Measurements from ENCODE around the gene CEP350.
"Not testable (repeated sequence)": the region's sequence is repeated elsewhere in the genome, so short reads cannot be mapped to it uniquely, and the experiment has no call there.

Gene CEP350

DNA sequence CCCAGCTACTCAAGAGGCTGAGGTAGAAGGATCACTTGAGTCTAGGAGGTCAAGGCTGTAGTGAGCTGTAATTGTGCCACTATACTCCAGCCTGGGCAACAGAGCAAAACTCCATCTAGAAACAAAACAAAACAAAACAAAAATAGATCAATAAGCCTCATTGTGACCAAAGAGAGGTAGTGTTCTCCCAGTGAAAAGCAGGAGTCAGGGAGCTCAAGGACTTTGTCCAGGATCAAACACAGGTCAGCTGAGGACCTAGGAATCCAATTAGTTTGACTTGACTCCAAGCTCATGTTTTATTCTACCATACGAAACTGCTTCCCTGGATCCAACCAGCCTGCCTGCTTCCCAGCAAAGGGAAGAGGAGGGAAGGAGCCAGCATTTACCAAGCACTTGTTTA is 178.6 kb downstream of the CEP350 start:
- no peak for DNase-seq

DNA sequence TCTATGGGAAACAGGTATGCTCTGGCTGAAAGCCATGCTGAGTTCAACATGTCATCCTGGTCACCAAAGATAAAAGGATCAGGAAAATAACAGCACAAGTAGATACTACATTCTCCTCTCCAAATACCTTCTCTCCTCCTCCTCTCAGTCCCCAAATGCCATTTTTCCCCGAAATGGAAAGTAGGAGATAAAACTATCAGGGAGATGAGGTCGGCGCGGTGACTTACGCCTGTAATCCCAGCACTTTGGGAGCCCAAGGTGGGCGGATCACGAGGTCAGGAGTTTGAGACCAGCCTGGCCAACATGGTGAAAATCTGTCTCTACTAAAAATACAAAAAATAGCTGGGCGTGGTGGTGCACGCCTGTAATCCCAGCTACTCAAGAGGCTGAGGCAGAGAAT is 179.1 kb downstream of the CEP350 start:
- DNase-seq: not testable (repeated sequence)

DNA sequence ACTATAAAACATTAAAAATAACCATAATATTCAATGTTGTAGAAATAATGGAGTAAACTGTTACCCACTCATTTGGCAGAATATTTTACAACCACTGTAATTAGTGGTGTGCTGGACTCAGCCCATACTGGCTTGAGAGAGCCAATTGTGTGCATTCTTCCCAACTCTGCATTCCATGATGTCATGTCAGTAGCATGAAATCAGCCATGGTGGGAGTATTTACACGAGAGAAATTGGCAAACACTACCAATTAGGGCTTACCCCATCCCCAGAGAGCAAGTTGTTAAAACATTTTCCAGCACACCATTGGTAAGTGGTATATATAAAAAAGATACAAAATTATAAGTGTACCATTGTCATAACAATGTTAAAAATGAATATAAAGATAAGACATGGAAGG is 180.9 kb downstream of the CEP350 start:
- DNase-seq: no peak

DNA sequence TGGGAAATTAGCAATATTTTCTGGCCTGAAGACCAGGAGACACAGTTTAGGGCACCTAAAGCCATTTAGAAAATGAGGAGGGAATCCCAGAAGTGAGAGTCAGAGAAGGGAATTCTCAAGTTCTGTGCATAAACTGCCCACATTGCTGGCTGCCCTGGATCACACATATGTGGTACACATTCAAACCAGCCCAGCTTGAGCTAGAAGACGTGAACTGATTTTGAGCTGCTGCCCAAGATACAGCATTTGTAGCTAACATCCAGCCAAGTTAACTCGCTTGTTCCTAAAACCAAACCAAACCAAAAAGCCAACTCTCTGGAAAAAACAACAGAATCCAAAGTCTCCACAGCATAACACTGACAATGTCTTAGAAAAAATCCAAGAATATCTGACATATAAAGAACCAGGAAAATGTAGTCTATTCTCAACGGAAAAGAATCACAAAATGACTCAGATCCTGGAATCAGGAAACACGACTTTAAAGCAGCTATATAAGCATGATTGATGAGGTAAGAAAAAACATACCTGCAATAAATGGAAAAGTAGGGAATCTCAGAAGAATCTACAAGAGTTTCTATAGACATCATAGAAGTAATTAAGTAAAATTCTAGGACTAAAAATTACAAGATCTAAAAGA is 181.8 kb downstream of the CEP350 start:
- DNase-seq: no peak

DNA sequence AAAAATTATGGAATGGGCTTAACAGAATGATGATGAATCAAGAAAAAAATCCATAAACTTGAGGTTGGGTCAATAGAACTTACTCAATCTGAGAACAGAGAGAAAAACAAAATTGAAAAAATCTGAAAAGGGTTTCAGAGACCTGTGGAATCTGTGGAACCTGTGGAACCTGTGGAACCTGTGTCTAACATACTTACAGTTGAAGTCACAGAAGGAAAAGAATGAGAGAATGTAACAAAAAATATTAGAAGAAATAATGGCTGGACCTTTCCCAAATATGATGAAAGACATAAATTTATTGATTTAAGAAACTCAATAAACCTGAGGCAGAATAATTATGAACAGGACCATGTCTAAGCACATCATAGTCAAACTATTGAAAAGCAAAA is 182.4 kb downstream of the CEP350 start:
- DNase-seq: no peak

DNA sequence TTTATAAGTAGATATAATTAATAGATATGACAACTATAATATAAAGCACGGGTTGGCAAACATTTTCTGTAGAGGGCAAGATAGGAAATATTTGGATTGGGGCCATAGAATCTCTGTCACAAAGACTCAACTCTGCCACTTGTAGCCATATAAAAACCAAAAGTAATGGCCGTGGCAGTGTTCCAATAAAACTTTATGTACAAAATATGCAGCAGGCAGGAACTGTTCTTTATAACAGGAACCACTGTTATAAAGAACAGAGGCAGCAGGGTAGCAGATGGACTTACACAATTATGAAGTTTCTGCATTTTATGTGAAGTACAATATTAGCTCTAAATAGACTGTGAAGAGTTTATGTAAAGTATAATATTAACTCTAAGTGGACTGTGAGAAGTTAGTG is 183.2 kb downstream of the CEP350 start:
- DNase-seq: no peak

DNA sequence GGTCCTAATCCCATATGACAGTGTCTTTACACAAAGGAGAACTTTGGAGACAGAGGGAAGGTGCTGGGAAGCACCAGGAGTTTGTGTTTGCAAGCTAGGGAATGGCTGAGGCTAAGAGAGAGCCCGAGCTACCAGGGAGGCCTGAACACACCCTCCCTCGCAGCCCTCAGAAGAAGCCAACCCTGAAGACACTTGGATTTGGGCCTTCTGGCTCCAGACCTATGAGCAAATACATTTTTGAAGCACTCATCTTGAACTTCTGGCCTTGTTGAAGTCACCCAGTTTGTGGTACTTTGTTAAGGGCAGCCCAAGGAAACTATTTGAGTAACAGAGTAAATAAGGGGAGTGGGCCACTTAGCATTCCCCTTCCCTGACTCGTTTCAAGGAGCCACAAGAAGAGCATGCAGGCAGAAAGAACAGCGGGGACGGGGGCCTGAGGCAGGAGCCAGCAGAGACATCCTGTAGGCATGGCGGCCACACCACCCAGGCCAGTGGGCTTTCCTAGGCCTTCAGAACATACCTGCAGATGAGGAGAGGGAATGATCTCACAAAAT is 186.8 kb downstream of the CEP350 start:
- no peak for DNase-seq

DNA sequence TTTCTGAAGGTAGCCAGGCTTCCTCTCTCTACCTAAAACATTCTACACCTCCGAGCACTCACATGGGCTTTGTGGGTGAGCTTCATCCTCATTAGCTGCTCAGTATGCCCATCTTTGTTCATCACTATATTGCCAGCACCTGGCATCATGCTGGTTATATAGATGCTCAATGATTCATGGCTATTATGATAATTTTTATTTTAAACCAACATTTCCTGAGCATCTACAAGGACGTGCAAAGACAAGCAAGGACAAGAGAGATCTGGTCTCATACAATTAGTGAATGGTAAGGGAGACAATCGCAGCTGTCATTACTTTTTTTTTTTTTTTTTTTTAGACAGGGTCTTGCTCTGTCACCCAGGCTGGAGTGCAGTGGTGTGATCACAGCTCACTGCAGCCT is 188.7 kb downstream of the CEP350 start:
- DNase-seq: no peak

DNA sequence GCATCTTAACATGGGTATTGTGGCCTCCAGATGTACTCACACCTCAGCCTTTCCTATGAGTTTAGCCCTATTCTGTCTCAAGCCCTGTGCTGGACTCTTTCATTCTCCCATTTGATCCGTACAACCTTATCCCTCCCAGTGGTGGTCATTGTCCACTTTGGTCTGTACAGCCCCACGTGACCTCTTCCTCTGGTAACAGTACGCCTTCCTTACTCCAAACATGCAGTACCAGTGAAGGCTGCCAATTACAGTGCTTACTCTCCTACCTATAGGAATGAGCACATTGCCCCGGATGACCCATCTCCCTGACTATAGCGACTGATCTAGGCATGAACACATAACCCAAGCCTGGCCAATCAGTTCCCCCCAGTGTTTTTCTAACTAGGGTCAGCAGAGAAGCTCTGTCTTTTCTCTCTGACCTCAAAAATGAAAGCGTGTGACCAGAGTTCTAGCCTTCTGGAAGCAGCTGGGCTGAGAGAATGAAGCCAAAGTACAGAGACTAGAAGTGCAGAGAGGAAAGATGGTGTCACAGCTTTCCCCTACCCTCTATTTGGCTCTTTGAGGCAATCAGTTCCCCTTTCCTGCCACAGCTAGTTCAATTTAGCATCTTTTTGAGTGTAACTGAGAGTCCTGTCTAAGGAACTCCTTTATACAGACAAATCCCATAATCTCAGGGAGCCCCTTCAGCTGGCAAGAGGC is 190.2 kb downstream of the CEP350 start:
- DNase-seq: no peak

DNA sequence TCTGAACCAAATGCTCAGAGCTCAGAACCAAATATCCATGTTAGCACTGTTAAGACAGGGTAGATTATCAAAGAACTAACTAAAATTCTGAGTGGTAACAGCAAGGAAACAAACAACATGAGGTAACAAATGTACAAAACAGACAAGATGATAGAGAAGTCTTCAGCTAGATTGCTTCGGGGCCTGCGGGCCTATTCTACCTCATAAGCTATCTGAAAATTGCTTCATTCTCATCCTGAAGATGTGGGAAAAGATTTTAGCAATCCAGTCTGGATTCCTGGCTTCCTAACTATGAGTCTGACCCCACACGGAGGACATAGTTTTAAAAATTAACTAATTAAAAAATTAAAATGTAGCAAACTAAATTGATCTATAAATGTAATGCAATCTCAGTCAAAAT is 190.8 kb downstream of the CEP350 start:
- DNase-seq: no peak

DNA sequence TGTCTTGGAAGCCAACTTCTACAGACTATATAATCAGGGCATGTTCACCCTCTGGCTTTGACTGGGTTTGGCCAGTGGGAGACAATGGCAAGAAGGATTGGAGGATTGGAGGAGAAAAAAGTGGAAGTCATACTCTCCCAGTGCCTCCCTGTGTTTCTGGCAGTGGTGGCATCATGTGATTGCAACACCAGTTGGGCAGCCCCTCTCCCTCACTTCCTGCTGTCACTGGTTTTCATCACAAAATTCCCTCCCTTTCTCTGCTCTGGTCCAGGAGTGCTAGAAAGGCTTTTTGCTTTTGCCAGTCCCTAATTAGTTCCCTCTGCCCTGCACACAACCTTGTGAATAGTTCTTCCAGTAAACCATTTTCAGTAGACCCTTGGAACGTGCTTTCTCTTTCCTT is 196.4 kb downstream of the CEP350 start:
- DNase-seq: no peak

DNA sequence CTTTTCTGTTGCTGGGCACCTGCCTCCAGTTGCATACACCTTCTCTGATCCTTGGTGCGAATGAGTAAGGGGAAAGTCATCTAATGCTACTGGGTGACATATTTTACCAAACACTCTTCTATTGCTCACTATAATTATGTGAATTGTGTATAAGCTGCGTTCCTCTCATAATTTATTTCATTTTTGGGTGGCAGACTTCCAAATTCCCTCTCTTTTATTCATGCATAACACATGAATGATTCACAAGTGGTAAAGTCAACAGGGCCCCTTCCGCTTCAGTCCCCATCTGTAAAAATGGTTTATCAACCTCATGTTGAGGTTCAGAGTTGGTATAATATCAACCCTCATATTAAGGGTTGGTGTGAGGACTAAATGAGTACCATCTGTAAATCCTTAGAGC is 196.9 kb downstream of the CEP350 start:
- peak in 1 of 2 experiments; percentile 22 for DNase-seq

DNA sequence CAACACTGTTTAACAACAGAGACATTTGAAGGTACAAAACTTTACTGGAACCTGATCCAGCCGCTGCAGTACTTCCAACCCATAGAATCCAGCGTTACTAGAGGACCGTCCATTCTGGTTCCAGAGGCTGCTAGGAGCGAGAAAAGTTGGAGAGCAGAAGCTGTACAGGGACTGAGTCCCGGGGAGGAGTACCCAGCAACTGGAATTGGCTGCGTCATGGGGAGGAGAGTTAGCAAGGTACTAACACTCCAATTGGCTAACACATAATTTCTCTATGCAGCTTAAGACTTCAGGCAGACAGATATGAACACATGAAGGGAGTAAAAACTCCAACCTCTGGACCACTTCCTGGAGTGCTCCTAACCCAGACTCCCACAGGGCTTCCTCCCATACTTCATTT is 198.0 kb downstream of the CEP350 start:
- no peak for DNase-seq

DNA sequence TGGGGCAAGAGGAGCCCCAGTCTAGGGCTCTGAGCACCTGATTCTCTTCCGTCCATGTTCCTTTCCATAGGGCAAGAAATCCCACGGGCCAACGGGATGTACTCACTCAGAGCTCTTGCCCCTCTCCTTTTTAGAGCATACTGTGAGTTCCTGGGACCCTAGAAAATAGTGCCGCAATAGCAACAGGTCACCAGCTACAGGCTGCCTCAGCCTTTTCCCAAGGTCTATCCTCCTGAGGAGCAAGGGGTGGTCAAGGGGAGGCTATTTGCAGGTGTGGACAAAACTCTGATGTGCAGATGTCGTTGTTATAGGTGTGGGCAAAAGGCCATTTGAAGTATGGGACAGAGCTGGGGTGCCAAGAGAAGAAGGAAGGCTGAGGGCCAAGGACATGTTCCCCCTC is 198.4 kb downstream of the CEP350 start:
- DNase-seq: no peak

DNA sequence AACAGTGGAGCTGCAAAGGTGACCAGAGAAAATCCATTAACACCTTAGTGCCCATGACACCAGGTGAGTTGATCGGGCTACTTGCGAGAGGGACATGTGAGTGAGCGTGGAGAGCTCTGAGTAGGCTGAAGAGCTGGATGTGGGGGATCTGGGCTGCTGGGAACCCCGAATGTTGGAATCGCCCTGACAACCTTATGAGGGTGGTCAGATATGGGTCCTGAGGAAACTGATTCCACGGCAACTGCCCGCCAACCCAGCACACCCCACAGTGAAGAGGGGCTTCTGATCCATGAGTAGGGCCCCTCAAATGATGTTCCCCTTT is 199.4 kb downstream of the CEP350 start:
- no peak for DNase-seq

DNA sequence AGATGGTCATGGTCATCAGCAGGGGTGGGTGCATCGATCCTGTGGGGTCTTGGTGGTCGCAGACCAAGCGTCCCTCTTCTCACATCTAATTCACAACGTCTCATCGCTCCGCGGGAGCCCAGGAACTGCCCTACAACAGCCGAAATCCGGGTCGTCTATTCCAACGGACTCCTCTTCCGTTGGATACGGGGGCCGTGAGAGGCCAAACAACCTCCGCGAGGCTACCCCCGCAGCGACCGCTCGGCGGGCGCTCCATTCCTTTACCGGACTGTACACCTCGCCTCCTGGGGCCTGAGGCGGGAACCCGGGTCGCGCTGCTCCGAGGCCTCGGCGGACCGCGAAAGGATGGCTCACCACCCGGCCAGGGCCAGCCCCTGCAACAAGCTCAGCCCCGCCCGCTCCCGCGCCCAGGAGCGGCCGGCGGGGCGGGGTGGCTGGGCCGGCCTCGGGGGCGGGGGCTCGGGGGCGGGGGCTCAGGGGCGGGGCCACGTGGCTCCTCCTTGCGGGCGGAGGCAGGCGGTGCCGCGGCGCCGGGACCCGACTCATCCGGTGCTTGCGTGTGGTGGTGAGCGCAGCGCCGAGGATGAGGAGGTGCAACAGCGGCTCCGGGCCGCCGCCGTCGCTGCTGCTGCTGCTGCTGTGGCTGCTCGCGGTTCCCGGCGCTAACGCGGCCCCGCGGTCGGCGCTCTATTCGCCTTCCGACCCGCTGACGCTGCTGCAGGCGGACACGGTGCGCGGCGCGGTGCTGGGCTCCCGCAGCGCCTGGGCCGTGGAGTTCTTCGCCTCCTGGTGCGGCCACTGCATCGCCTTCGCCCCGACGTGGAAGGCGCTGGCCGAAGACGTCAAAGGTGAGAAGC is 199.9 kb downstream of the CEP350 start, which contains the start of gene QSOX1:
TSS of gene QSOX1 (plus strand) at position 545 of the 857 bp plus-strand sequence. CDS start at position 584, 39 bp downstream.
- DNase-seq: peak; percentile 75 to 85

DNA sequence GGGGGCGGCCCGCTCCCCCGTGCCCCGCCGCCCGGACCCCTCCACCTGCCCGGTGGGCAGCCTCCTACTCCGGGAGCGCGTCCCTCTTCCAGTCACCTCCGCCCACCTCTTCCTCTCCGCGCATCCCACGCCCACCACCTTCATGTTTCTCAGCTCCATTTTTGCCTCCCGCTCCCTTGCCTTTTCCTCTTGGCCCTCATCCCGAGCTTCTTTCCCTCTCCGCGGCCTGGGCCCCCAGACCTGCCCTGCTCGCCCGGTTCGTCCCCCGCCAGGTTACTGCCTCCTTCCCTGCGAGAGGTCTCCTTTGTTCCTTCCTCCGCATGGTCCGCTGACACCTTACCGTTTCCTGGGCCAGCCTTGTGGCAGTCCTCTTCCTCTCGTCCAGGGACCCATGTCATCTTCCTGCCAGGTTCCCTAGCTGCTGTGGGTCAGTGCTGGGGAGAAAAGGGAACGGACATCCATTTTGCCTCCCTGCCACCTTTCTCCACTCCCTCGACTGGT is 200.6 kb downstream of the CEP350 start:
- no peak for DNase-seq

DNA sequence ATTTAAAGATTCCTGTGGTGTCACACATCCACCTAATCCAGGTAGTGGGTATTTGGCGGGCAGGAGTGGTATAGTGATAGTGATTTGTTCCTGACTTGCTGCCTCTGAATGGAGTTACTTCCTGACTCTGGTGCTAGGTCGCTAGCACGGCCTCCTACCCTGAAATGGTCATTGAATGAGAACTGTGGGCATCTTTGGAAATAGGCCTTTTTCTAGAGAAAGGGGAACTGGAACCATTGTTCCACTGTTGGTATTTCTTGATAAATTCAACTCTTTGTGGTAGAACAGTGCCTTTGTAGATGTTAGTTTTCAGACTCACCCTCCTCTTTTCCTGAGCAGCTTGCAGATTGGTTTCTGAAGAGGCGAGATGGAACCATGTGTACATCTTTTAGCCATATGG is 201.6 kb downstream of the CEP350 start:
- no peak for DNase-seq

DNA sequence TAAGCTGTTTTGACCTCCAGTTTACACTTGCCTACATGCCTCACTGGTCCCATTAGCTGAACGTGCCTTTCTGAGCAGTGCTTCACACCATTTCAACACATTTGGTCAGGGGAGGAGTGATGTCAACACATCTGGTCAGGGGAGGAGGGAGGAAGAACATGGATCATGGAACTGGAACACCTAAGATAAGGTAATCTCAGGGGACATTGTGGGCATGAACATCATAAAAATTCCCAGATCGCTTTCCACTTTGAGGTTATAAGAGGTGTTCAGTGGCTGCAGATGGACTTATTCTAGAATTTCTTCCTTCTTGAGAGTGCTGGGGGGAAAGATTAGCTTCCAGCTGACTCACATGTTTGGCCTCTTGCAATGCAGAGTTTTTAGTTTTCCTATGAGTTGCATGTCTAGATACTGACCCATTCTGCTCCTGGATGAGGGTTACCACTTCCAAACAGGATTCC is 202.1 kb downstream of the CEP350 start:
- no peak for DNase-seq

DNA sequence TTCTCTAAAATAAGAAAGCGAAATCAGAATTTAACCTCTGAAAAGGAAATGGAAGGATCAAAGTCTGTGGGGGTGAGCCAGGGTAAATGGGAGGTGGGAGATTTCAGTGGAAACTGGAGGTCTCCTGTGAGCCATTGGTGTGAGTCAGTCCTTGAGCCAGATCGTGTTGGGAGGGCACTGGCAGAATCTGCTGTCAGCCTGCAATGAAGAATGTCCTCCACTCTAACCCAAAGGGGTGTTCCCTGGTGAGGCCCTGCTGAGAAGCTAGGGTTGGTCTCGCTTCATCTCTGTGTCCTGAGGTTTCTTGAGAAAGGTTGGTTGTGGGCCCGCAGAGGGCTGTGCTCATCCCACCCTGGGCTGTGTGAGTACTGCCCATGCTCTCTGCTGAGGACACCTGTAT is 202.5 kb downstream of the CEP350 start:
- DNase-seq: no peak

DNA sequence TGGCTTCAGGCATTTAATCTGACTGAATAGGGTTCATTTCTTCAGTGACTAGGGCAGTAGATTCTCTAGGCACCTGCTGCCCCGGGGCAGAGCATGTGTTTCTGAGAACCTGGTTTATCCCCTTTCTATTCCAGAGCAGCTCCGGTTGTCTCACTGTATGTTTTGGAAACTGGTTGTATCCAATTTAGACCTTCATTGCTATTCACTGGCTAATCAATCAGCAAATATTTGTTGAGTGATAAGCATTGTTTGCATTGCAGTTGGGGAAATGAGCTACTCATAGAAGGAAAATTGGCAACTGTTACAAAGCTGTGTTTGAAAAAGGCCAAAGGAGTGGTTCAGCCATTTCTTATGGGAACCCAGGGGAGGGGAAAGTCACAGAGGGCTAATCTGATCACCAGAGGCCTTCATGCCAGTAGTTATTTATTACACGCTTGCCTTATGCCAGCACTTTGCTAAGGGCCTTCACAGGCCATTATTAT is 203.0 kb downstream of the CEP350 start:
- peak; percentile 46 to 47 for DNase-seq

DNA sequence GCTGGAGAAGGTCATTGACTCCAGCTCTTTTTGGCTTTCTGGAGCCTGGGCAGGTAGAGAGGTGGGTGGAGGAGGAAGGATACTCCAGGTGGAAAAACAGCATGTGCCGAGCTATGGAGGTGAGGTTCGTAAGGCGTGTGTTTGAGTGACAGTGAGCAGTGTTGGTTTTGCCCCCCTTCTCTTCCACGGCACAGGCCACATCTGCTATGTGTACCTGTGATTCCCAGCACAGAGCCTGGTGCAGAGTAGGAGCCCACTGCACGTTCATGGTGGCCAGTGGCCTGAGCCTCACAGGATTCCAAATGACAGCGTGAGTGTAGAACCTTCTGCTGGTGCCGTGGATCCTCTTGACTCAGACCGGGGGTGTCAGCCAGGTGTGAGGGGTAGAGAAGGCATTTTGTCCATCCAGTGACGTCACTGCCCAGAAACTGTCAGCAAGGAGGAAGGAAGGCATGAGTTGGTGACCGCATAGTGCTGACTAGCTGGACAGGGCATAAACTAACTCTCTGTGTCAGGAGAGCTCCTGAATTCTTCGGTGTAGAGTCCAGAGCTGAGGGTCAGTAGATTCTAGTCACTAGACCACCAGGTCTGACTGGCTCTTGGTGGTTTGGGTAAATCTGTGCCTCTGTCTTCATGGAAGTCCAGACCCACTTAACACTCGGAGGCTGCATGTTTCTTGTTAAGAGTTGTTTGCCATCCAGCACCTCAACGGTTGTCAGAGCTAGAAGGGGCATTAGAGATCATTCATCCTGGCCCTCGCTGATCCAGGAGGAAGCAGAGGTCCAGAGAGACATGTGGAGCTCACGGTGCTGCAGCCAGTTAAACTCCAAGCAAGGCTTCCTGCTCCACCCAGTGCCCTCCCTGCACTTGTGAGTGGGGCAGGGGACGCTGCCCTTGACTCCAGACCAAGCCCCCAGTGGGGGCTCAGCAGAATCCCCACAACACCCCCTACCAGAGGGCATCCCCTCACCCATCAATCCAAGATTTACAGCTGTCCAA is 203.8 kb downstream of the CEP350 start:
- DNase-seq: no peak
